ENCODE measurements around the gene SH3GLB2.

- no peak for TF ChIP-seq CTCF (conservative IDR thresholded peaks at IDR 0.05)
- no peak for TF ChIP-seq EZH2 (IDR thresholded peaks at IDR 0.05; ENCODE audit: low read depth)
These were observed 43.5 kb upstream of the SH3GLB2 start for GRCh38 chr9:129071526-129072126.

Data from PC-9 (cell line).